ENCODE results near the gene MGST1.
A peak's percentile ranks its signal among the peaks of the same experiment; 100 is the strongest.

MGST1 gene, protein sequence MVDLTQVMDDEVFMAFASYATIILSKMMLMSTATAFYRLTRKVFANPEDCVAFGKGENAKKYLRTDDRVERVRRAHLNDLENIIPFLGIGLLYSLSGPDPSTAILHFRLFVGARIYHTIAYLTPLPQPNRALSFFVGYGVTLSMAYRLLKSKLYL

DNA sequence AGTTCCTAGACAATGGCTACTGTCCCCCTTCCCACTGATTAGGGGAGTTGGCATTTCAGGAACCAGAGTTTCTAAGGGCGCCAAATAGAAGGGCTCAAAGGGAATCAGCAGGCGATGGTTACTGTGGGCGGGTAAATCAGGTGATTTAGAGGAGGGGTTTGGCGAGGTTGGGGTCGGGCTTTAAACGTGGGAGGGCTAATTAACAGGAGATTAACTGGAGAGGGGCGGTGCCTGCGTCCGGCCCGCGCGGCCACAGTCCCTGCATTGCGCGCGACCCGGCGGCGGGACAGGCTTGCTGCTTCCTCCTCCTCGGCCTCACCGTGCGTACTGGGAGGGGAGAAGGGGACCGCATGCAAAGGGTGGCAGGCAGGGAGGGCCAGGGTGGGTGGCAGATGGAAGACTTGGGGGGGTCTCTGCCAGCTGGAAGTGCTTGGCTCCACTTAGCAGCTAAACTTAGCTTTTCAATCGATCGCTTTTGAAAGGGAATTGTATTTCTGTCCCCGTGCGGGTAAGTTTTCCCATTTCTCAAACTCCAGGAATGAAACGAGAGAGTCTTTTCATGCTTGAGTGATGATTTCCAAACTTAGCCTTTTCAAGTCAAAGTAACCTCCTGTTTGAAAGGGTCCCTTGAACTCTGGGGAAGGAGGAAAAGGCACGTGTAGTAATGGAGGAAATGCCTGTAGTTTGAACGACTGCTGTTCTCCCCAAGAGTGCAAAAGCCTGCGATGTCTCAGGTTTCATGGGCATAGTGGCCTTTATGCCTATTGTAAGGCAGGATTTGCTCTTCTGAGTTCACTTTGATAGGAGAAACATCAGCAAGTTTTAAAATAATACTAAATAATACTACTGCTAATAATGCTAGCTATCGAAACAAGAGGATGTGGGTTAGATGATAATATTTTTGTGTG is at the start of gene MGST1:
Gene MGST1, plus strand, starts transcription at position 255 of the 908 bp plus-strand sequence. CDS start 6,608 bp downstream, outside the sequence.
- DNase-seq, result peak; percentile 52

DNA sequence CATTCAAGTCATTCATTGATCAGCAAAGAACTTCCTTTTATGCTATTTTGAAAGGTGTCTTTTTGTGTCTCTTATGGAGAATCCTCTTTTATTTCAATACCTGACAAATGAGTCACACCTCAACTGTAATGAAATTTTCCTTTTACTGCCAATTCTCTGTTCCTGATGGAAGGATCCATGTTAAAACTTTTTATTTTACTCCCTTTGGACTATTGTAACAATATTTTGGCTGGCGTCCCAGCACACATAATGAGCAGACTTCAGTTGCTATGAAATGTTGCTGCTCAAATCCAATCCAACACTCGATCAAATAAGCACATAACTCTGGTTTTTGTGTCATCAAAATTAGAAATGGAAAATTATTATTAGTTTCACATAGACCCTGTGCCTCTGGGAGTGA is 48.0 kb upstream of the MGST1 start:
- DNase-seq, result no peak

DNA sequence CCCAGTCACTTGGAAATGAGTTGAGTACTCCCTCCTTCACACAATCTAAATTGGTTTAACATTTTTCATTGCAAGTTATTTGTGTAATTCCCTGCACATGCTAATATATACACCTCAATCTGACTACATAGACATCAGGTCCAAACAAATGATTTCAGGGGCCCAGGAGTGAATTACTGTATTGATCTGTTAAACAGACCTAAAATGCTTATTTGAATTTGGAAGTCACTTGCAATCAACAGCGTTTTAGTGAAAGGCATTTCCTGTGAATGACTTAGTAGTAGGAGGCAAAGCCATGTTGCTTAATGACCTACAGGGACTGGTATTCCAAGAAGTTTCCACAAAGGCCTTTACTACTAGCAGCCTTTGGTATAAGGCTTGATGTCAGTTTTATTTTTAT is 47.3 kb upstream of the MGST1 start:
- DNase-seq, result no peak

DNA sequence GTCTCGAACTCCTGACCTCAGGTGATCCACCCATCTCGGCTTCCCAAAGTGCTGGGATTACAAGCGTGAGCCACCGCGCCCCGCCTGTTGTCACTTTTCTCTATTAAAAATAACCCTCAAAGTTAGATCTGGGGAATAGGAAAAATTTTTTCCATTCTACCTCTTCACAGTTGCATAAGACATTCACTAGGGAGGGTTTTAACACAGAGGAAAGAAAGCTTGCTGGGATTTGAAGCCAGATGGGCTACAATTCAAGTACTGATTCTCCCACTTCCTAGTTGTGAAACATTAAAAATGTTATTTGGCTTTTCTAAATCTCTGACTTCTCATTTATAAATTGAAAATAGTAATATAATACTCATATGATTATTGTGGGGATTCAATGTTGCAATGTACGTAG is 46.7 kb upstream of the MGST1 start:
- DNase-seq, result no peak

DNA sequence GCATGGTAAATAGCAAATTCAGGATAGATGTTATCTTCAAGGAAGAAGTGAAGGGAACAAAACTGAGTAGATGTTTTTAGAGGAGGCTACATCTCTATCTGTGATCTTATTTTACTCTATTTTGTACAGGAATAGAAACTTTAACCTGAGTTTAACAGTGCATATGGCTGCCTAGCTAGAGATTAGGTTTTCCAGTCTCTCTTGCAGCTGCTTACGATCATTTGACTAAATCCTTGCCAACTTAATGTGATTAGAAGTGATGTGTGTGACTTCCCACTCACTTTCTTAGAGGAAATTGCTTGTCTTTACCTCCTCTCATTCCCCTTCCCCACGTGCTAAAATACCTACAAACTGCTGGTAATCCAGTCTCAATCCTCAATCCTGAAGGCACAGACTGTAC is 43.5 kb upstream of the MGST1 start:
- DNase-seq, result no peak

DNA sequence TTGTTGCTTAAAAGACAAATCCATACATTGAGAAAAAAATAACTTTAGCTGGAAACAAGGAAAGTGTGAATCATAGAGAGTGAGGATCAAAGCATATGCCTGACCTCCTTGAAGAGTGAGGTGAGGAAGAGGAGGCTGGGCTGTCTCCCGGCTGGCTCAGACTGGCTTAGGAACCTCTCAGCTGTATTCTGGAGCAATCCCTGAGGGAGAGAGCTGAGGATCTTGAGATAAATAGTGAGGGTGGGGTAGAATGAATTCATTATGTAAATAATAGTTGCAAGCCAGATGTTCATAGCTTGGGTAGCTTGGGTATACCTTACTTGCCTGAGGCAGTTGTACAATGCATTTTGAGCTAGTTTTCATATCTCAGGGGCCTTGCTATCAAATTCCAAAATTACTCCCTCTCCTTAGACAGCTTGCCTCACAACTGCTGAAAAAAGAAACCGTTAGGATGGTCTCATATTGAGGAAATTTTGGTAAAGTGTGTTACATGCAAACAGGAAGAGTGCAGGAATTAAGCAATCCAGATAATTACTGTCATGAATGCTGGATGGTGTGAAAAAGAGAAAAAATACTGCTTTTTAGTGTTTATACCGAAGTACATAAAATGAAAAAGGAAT is 39.5 kb upstream of the MGST1 start:
- DNase-seq, result no peak

DNA sequence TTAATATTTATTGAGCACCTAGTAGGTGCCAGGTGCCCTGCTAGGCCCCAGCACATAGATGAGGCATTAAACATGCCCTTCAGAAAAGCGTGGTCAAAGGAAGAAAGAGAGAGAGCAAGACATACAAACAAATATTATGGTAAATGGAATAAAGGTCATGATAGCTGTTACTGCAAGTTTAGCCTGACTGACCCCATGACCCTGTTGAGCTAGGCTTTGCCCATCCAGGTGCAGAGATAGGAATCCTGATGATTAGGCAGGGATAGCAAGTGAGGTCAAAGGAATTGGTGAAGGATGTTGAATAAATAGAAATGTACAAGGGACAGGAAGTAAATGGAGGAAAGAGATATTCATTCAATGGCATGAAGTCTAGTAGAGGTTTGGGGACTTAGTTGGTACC is 36.5 kb upstream of the MGST1 start:
- DNase-seq, result no peak

DNA sequence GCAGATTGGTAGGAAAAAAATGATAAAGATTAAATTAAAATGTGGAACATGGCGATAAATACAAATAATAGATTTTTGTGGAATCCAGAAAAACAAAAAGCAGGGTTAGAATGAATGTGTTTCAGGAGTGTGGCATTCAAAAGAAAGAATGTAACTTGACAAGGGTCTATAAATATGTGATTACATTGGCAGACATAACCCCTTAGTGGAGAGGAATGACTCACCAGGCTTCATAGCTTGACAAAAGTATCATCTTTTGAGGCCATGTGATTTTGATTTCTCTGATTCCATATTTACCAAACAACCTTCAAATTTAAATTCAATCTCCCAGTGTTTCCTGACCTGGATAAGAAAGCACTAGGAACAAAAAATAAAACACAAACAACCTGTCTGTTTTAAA is 24.4 kb upstream of the MGST1 start:
- DNase-seq, result peak; percentile 52

DNA sequence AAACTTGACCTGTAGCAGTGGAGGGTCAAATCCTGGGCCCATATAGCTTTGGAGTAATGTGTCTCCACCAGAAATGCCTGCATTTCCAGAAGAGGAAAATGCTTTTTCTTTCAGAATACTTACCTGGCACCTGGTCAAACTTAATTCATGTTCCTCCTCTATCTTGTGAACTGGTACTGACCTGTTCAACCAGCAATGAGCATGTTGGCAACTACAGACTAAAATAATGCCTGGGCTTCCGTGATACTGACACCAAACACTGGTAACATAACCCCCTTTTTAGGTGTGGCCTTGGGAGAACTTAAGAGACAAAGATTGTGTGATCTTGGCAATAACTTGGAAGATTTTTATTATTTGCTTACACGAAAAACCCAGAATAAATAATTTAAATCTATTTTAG is 23.8 kb upstream of the MGST1 start:
- DNase-seq, result peak; percentile 59

DNA sequence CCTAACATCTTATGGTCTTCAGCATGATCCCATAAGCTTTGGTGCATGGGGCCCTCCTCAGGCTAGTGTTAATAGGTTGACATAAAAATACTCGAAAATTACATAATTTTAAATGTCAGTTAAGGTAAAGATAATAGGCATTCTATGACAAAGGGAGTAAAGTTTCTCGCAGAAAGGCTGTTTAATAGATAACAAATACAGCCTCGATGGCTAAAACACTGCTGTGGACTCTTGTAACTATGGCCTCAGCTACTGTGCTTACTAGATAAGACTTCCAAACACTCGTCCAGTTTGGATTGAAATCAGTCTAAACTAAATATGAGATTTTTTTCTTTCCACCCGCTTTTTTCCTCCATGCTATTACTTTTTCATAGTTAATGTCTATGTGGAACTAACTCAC is 23.2 kb upstream of the MGST1 start:
- no peak for DNase-seq

DNA sequence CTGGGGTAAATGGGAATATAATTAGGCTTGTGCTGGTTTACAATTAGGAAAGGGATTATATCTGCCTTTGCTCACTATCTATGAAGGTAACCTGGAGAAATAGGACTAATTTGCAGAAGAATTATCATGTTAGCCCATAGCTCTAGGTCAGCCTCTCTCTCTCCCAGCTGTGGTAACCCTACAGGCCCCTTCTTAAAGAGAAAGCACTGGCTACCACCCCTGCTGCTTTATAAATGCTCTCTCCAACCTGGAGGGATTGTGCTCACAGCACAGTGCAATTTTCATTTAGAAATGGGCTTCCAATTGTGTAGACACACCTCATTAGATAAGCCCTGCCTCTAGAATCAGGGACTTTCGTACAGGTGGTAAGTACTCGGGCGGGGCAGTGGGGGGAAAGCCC is 22.7 kb upstream of the MGST1 start:
- no peak for DNase-seq

DNA sequence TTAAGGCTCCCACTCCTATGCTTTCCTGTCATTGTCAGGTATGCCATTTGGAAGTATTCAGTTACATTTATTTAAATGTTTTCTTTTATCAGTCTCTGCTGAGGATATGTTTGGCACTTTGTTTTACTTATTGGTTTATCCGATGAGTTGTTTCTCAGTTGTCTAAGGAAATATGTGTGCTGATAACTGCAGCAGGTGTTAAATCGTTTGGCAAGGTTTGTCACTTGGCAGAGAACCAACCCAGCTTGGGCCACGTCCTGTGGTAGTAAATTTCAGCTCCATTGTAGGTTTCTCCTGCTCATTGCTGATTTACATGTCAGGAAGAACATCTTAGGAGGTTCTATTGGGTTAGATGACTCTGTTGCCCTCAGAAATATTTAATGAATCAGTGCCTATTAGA is 22.0 kb upstream of the MGST1 start:
- peak; percentile 79 for DNase-seq

DNA sequence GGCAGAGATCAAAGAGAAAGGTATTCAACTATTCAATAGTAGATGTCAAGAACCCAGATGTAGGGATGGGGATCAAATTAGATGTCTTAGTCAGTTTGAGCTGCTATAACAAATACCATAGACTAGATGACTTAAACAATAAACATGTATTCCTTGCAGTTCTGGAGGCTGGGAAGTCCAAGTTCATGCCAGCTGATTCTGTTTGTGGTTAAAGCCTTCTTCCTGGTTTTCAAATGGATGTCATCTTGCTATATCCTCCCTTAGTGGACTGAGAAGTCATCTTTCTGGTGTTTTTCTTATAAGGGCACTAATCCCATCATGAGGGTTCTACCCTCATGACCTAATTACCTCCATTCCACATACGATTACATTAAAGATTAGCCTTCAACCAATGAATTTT is 19.5 kb upstream of the MGST1 start:
- no peak for DNase-seq

DNA sequence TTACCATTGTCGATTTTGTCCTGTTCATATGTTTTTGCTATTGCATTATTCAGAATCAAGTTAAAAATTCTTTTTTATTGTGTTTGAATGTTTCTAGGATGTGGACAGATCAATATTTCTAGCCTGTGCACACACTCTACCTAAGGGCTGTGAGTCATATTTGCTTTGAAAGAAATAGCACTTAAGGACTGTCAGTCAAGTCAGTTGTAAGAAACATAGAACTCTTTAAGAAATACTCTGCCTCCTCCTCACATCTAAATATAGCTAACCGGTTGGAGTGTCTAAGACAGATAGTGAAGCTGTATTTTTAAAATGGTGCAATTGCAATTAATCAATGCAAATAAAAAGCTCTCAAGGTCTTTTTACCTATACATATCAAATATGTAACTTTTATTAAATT is 17.9 kb upstream of the MGST1 start:
- peak; percentile 14 for DNase-seq

DNA sequence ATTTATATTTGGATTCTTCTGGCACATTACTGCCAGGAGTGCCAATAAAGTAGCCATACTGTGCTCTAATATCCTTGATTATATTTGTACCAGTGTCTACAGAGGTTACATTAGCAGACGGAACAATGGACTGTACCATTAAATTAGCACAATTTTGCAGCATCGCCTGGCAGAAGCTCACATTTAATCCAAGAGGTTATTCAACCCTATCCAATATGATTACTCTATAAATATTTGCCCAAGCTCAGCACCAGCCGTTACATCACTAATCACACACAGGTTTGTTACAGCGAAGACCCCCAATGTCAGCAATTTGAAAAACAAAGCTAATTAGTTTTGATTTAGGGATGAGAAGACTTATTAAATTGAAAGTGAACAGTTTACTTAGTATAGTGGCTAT is 16.9 kb upstream of the MGST1 start:
- DNase-seq, result peak; percentile 88

DNA sequence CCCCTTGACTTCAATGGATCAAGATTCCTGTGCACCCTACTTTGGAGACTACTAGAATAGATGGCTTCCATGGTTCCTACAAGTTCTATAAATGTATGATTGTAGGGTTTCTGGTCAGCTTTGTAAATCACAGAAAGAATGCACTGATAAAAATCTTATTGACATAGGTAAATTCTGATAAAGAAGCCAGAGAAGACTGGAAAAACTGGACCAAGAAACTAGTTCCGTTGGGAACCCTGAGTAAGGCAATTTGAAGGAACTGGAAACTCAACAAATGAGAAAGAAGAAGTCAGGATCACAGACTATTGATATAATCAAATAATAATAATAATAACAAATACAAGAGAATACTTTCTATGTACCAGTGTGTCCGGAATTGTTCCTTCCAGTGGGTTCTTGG is 15.4 kb upstream of the MGST1 start:
- no peak for DNase-seq

DNA sequence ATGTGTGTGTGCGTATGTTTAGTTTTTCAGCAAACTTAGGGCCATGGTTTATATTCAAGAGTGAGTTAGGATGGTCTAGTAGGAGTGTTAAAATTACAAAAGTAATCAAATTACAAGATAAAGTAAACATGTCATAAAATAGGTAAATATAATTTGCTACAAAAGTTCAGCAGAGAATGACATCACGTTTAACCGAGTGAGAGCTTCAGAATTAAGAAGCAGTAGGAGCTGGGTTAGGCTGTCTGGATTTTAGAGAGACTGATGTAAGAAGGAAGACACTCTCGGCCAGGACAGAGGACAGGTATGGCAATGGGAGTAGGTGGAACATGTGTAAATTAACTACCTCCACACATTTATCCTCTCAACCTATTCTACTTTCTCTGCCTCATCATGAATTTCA is 11.6 kb upstream of the MGST1 start:
- DNase-seq, result no peak

DNA sequence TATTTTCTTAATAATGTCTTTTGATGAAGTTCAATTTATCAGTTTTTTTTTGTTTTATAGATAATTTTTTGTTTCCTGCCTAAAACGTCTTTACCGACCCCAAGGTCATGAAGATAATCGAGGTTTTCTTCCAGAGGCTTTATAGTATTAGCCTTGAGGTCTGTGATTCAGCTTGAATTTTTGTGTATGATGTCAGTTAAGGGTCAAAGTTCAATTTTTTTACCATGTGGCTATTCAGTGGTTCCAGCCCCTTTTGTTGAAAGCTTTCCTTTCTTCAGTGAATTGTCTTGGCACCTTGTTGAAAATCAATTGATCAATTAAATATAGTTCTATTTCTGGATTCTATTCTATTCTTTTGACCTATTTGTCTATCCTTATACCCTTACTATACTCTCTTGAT is 3.2 kb upstream of the MGST1 start:
- DNase-seq, result no peak

DNA sequence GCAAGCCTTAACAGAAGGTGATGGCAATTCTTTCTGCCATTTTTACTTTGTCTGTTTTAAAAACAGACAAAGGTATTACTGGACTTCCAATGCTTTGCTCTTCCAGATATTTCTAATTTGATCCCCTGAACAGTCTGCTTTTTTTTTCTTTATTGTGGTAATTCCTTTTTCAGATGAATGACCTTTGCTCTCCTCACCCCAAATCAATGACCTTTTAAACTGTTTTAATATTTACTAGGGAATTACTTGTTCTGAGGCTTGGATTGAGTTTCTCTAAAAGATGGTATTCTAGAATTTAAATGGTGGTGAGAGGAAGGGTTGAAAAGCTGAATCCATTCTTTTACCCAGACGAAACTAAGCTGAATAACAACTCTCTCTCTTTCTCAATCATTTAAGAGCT is 2.3 kb upstream of the MGST1 start:
- no peak for DNase-seq

DNA sequence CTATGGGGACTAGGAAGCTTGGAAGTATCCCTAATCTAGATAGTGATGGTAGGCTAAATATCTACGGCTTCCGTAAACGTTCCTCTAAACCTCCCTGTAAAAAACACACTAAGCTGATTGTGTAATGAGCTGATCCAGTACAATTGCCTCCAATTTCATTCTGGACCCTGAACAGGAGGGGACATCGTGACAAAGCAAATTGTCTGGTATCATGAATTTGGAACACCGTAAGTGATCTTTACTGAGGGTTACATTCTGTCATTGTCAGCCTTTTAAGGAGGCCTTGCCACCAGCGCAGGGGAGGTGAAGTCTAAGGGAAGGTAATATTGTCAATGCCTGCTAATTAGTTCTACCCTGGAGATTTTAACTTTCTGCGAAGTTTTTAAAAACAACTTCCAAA is 487 bp upstream of the MGST1 start:
- no peak for DNase-seq

DNA sequence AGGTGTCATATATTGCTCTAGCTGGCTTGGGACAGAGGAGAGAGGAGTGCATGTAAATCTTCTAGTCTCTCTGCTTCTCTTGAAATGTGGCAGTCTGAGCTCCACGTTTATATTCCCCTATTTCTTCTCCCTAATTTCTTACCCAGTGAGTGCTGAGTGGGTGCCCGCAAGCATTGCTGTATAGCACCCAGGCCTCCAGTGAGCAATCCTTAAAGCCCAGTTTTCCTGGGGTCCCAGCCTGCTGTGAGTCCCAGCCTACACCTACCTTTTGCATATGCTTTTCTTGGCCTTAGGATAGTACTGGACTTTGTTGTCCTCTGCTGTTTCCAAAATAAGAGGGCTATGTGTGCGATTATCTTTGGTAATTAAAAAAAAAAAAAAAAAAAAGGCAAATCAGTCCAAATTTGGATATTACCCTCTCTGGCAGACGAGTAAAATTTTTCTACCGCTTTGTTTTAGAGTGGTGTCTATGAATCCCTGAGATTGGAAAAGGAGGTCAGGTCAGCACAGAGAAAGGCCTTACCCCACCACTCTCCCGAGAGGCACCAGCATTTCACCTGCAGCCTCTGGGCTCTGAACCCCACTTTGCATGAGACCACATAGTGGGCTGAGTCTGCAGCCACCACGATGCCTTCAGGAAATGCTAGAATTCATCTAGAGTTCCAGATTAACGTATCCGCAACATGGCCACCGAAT is 1.1 kb downstream of the MGST1 start:
- no peak for DNase-seq

DNA sequence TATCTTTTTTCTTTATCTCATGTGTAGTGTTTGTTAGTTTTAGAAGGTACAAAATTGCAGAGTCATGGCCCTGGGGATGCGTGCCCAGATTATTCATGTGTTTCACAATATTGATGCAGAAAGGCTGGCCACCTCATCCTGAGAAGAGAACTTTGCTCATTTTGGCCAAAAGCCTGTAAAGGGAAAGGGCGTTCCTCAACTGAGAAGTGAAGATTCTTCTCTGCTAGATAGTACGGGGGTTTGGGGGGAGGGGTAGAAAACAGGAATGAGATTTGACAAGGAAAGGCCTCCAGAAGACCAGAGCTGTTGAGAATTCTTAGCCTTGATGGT is 1.7 kb downstream of the MGST1 start:
- DNase-seq, result no peak

DNA sequence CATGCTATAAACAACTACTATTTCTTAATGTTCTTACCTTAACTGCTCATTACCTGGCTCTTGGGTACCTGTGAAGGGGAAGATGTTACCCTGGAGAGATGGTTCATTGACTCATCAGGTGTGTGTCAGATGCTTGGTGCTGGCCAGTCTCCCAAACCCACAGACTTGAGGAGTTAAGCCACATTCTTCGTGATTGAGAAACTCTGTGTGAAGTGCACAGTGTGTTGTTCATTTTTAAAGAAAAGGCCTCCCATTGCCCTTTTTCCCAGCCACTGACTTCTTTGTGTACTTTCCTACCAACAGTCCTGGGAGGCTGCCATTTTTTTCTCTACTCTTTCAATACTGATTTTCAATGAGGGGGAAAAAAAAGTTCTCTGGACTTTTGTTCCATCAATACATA is 3.2 kb downstream of the MGST1 start:
- no peak for DNase-seq

DNA sequence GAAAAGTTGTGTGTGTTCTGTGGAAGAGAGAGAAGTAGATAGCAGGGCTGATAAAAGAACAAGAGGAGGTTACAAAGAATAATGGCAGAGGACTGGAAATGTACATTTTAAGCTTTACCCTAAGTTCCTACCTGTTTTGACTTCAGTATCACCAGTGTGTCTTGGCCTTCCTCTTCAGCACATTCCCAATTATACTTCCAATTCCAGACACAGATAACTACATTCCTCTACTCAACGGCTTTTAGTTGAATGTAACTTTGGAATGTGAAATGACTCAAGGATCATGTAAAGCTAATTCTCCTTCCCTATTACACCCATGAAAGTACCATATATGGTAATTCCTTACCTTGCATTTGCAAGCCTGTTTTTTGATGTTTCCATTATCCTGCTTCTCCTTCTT is 5.0 kb downstream of the MGST1 start:
- DNase-seq, result no peak

All from NCI-H2029 treated with DMSO at 0.1 percent for 48 hours (cell line).